Measurements from ENCODE around the gene TRHDE. TPM values are rescaled to one million over a fixed set of nuclear protein-coding genes. Genes with fewer than 3 reads are reported as not detected.

TRHDE gene
- total and polyA plus RNA-seq, 2 of the 13 experiments (the other 11 are each of a cell fraction or from before 2014, with no cell fraction given) = not detected

DNA sequence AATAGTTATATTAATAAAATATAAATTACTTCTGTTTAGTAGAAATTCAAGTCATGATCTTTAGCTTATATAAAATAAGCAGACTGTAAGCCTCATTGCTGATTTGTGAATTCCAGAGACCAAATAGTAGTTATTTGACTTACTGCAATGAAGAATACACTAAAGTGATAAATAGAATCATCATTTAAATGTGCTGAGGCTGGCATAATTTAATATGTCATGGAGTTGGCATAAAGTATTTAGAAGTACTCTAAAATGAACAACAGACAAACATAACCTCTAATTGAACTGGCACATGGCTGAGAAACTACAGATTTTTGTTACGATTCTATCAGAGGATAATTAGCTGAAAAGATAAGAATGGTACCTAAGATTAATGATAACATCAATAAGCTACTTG lies 45.7 kb upstream of the TRHDE start:
- no peak overlapping the region for H3K4me3 ChIP-seq (replicated peaks in 1 of 3; ENCODE audit: insufficient read depth in 1 of 3, low read depth in 2 of 3, low read length in 3 of 3)
- no peak overlapping the region for H3K9ac ChIP-seq (ENCODE audit: insufficient read depth, low read depth, low read length)
- H2AFZ ChIP-seq (ENCODE audit: low read length) = no peak overlapping the region
- H3K79me2 ChIP-seq (ENCODE audit: insufficient read depth, low read length) = no peaks in the 10 kb centered on the region
- no peaks in the 10 kb centered on the region for H3K36me3 ChIP-seq (replicated peaks in 1 of 2; ENCODE audit: control insufficient read depth in 1 of 2, insufficient read depth in 2 of 2, low read length in 2 of 2)
- DNase-seq (ENCODE audit: low spot score) (no peak), FAIRE-seq (no peak), ATAC-seq (no peak)
- H3K9me3 ChIP-seq (ENCODE audit: low read length) = no peaks in the 10 kb centered on the region
- H3K4me1 ChIP-seq (ENCODE audit: insufficient read depth, low read length) = no peaks in the 10 kb centered on the region
- BruUV-seq (replicated peaks) = no TSS peak
- in situ Hi-C loops (cut with HindIII; ENCODE audit: extremely low pct_ligation_motif_present, low pct_unique_long_range_greater_than_20kb) (no loop called here), intact Hi-C loops (cut with micrococcal nuclease; ENCODE audit: unreplicated experiment) (no loop called here)
- no peak overlapping the region for H3K4me2 ChIP-seq (ENCODE audit: low read depth, low read length)
- POLR2A ChIA-PET = no interaction called here
- H3K27me3 ChIP-seq (ENCODE audit: control insufficient read depth in 1 of 2, insufficient read depth in 2 of 2, low read length in 2 of 2) = no peaks in the 10 kb centered on the region
- H3K27ac ChIP-seq (ENCODE audit: extremely low read length, insufficient read depth, low read length) = no peak overlapping the region
- TF ChIP-seq MAFF (IDR thresholded peaks at IDR 0.05; ENCODE audit: low read depth, low read length) (peak; percentile 75), ZNF576 (CRISPR knock-in tag; IDR thresholded peaks at IDR 0.05) (no peak), MAFK (conservative IDR thresholded peaks at IDR 0.05 in 1 of 2, IDR thresholded peaks at IDR 0.05 in 1 of 2; ENCODE audit: low read length in 2 of 2) (peak; percentile 56 to 90)
- WGBS (ENCODE audit: low lambda C conversion rate) = 25% methylated on average over 1 of the region's 1 CpG
- CTCF ChIA-PET (ENCODE audit: low intra/inter-chr PET ratio, low total read pairs) = no interaction called here
- H4K20me1 ChIP-seq (ENCODE audit: insufficient read depth, low read length) = no peaks in the 10 kb centered on the region

DNA sequence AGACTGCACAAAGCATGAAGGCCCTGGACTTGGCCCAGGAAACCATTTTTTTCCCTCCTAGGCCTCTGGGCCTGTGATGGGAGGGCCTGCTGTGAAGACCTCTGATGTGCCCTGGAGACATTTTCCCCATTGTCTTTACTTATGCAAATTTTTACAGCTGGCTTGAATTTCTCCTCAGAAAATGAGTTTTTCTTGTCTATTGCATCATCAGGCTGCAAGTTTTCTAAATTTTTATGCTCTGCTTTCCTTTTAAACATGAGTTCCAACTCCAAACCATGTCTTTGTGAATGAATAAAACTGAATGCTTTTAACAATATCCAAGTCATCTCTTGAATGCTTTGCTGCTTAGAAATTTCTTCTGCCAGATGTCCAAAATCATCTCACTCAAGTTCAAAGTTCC lies 43.7 kb upstream of the TRHDE start:
- DNase-seq (ENCODE audit: low spot score) (no peak), ATAC-seq (no peak), FAIRE-seq (no peak)
- no peak overlapping the region for H2AFZ ChIP-seq (ENCODE audit: low read length)
- CTCF ChIA-PET (ENCODE audit: low intra/inter-chr PET ratio, low total read pairs) = no interaction called here
- POLR2A ChIA-PET = no interaction called here
- H3K27me3 ChIP-seq (ENCODE audit: control insufficient read depth in 1 of 2, insufficient read depth in 2 of 2, low read length in 2 of 2) = no peaks in the 10 kb centered on the region
- no peaks in the 10 kb centered on the region for H3K9me3 ChIP-seq (ENCODE audit: low read length)
- H3K27ac ChIP-seq (ENCODE audit: extremely low read length, insufficient read depth, low read length) = no peak overlapping the region
- TF ChIP-seq ATF7-NPFF (CRISPR knock-in tag; IDR thresholded peaks at IDR 0.05; ENCODE audit: low read depth) (no peak), ATF7 (IDR thresholded peaks at IDR 0.05) (0 out of 2 replicates have a peak, but pooled peaks have one; percentile 30), ATF7 (CRISPR knock-in tag; IDR thresholded peaks at IDR 0.05) (no peak)
- no peak overlapping the region for H3K9ac ChIP-seq (ENCODE audit: insufficient read depth, low read depth, low read length)
- no TSS peak for BruUV-seq (replicated peaks)
- H3K4me2 ChIP-seq (ENCODE audit: low read depth, low read length) = no peak overlapping the region
- H3K4me3 ChIP-seq (replicated peaks in 1 of 3; ENCODE audit: insufficient read depth in 1 of 3, low read depth in 2 of 3, low read length in 3 of 3) = no peak overlapping the region
- H3K79me2 ChIP-seq (ENCODE audit: insufficient read depth, low read length) = no peaks in the 10 kb centered on the region
- in situ Hi-C loops (cut with HindIII; ENCODE audit: extremely low pct_ligation_motif_present, low pct_unique_long_range_greater_than_20kb) = no loop called here
- no peaks in the 10 kb centered on the region for H4K20me1 ChIP-seq (ENCODE audit: insufficient read depth, low read length)
- no peaks in the 10 kb centered on the region for H3K36me3 ChIP-seq (replicated peaks in 1 of 2; ENCODE audit: control insufficient read depth in 1 of 2, insufficient read depth in 2 of 2, low read length in 2 of 2)
- intact Hi-C loops (cut with micrococcal nuclease; ENCODE audit: unreplicated experiment) = no loop called here
- no peaks in the 10 kb centered on the region for H3K4me1 ChIP-seq (ENCODE audit: insufficient read depth, low read length)
